HL-60 (cell line): ENCODE measurements around the gene CTSK.

ENCODE experiments used
- DNase-seq, 2 experiments: peaks; one replicate each; pipeline ENCODE4 v3.0.0-alpha.2; 2010 to 2020; ENCODE audit warnings: low read depth in 1 of 2, low spot score in 1 of 2
- H3K27ac ChIP-seq: fragments of 250-450 bp; sonication (Bioruptor Pico); replicated peaks from 2 replicates; pipeline ENCODE4 v1.5.1; 2020; ENCODE audit warnings: mild to moderate bottlenecking, moderate library complexity
- H3K27me3 ChIP-seq: fragments of 250-450 bp; sonication (Bioruptor Pico); 2 replicates; pipeline ENCODE4 v1.5.1; 2021; ENCODE audit warnings: mild to moderate bottlenecking, moderate library complexity; ENCODE audit not compliant: insufficient read depth, poor library complexity, severe bottlenecking
- H3K4me3 ChIP-seq: replicated peaks from 2 replicates; pipeline ENCODE4 v1.5.1; 2011; ENCODE audit warnings: mild to moderate bottlenecking, control low read depth, low read length; ENCODE audit not compliant: insufficient read depth
- GABPA ChIP-seq: IDR thresholded peaks from 2 replicates; pipeline ENCODE4 v1.6.1; 2012; ENCODE audit warnings: low read depth
- POLR2AphosphoS5 ChIP-seq: IDR thresholded peaks from 2 replicates; pipeline ENCODE4 v1.6.1; 2012; ENCODE audit warnings: low read depth
- REST ChIP-seq: IDR thresholded peaks from 2 replicates; pipeline ENCODE4 v1.6.1; 2012; ENCODE audit warnings: low read depth; ENCODE audit not compliant: insufficient replicate concordance
- SPI1 ChIP-seq: IDR thresholded peaks from 2 replicates; pipeline ENCODE4 v1.6.1; 2012; ENCODE audit warnings: low read depth, mild to moderate bottlenecking, borderline replicate concordance
- TF ChIP-seq, protein P1 (sequence below): IDR thresholded peaks from one replicate; pipeline ENCODE4 v1.5.1; 2011; ENCODE audit warnings: low read length, control low read depth, inconsistent platforms; ENCODE audit not compliant: insufficient read depth

The CTSK gene

GRCh38 chr1:150826299-150826698 is 18.2 kb upstream of the CTSK start:
- DNase-seq: no peak
- Histone ChIP-seq H3K27me3 (no peaks in the 10 kb centered on the region), H3K4me3 (no peak overlapping the region), H3K27ac (no peak overlapping the region)
- TF ChIP-seq POLR2AphosphoS5: no peak
- no peak for TF ChIP-seq GABPA
- no peak for TF ChIP-seq SPI1
- TF ChIP-seq, protein P1, sequence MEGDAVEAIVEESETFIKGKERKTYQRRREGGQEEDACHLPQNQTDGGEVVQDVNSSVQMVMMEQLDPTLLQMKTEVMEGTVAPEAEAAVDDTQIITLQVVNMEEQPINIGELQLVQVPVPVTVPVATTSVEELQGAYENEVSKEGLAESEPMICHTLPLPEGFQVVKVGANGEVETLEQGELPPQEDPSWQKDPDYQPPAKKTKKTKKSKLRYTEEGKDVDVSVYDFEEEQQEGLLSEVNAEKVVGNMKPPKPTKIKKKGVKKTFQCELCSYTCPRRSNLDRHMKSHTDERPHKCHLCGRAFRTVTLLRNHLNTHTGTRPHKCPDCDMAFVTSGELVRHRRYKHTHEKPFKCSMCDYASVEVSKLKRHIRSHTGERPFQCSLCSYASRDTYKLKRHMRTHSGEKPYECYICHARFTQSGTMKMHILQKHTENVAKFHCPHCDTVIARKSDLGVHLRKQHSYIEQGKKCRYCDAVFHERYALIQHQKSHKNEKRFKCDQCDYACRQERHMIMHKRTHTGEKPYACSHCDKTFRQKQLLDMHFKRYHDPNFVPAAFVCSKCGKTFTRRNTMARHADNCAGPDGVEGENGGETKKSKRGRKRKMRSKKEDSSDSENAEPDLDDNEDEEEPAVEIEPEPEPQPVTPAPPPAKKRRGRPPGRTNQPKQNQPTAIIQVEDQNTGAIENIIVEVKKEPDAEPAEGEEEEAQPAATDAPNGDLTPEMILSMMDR: no peak
- TF ChIP-seq REST: no peak

DNA sequence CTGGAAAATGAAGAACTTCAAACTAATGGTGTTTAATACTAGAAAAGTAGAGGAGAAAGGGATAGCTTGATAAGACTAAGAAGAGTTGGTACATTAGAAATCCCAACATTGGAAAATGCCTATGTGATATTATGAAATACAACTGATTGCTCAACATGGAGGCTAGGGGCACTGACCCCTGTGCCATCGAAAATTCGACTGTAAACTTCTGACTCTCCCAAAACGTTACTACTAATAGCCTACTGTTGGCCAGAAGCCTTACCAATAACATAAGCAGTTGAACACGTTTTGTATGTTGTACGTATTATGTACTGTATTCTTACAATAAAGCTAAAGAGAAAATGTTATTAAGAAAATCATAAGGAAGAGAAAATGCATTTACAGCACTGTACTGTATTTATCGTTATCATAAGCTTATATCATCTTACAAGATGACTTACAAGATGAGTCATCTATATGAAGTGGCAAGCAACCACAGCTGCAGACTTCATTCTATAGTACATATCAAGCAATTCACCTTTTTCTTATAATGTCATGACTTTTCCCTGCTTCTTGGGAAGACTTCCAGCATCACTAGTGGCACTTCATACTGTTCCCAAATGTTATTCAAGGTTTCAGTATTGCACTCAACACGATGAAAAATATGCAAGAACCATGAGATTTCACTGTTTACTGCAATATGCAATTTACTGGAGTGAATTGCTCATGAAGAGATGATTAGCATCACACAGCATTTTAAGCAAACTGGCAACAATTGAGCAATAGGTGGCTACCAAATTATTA is 12.9 kb upstream of the CTSK start:
- no peak for TF ChIP-seq SPI1
- H3K27ac ChIP-seq: no peak overlapping the region
- no peak overlapping the region for H3K4me3 ChIP-seq
- DNase-seq: peak in 1 of 2 experiments; percentile 35
- H3K27me3 ChIP-seq: no peaks in the 10 kb centered on the region

DNA sequence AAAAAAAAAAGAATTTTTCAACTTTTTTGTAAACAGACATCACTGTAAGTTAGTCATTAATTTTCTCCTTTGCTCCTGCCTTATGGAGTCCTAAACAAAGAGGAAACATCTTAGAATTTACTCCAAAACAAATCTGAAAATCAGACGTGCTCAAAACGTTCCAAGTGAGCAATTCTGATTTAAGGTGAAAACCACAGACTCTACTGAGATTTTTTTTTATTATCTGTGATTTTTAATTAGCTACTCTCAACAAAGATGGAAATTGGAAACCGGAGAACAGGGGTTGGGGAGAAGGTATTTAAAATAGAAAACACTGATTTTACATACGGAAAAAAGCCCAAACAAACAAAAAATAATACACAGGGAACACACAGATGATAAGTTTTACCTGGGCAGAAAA is 7.8 kb upstream of the CTSK start:
- Histone ChIP-seq H3K27ac (no peak overlapping the region), H3K27me3 (no peaks in the 10 kb centered on the region), H3K4me3 (no peak overlapping the region)
- TF ChIP-seq GABPA (no peak), POLR2AphosphoS5 (no peak), REST (no peak)
- TF ChIP-seq, protein P1: no peak
- DNase-seq: no peak

DNA sequence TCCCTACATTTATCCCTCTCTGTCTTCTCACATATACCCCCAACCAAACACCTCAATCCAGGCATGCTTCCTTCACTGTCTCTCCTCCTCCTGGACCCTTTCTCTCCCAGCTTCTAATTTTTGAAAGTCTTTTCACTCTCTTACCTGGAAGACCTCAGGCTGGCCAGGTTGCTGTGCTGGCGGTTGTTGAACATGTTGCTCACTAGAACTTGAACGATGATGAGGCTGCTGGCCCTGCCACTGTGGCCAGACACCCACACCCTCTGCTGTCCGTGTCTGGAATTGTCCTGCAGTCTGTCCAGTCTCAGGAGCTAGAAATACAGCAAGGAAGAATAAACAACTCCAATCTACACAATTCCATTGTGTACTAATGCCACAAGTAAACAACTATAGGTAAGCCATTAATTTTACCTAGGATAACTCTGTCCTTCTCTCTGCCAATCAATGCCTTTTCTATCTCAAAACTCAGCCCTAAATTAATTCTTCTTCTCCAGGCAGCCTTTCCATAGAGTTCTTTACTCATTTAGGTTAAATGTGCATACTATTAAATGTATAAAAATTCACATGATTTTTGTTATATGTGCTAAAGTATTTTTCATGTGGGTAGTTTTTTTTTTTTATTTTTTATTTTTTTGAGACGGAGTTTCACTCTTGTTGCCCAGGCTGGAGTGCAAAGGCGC is 5.1 kb upstream of the CTSK start:
- no peak for TF ChIP-seq SPI1
- no peak for TF ChIP-seq POLR2AphosphoS5
- TF ChIP-seq, protein P1: peak; percentile 70
- Histone ChIP-seq H3K27ac (no peak overlapping the region), H3K4me3 (no peak overlapping the region), H3K27me3 (no peaks in the 10 kb centered on the region)
- DNase-seq: peak in 1 of 2 experiments; percentile 52
